Gastrocnemius medialis (tissue), 4 donors: ENCODE results near the gene EN2. TPM values are rescaled to one million over a fixed set of nuclear protein-coding genes. Genes with fewer than 3 reads are reported as not detected.
A peak's percentile ranks its signal among the peaks of the same experiment; 100 is the strongest.

Source experiments
- ATAC-seq, 2 donors: fragments of 150-250 bp; one replicate each; pipeline ENCODE4 v1.9.1; 2016
- DNase-seq, 2 donors: peaks; one replicate each; pipeline ENCODE4 v3.0.0-alpha.2; 2019
- H3K27ac ChIP-seq, 4 donors: fragments of 200-600 bp; sonication (generic); 1 replicate in 1 of 4; 2 replicates in 3 of 4; pipeline ENCODE4 v1.5.1; 2016 to 2018; ENCODE audit warnings: mild to moderate bottlenecking in 2 of 4, moderate library complexity in 1 of 4
- H3K27me3 ChIP-seq, 3 donors: fragments of 200-600 bp; sonication (generic) in 2 of 3; 1 replicate in 1 of 3; 2 replicates in 2 of 3; pipeline versions ENCODE4 v1.5.1 to v1.6.0; 2016 to 2019; ENCODE audit warnings: mild to moderate bottlenecking in 1 of 3, moderate library complexity in 1 of 3
- H3K36me3 ChIP-seq, 2 donors: fragments of 200-600 bp; sonication (generic) in 1 of 2; one replicate each; pipeline ENCODE4 v1.5.1; 2017 to 2018
- H3K4me1 ChIP-seq, 2 donors: fragments of 200-600 bp; sonication (generic) in 1 of 2; one replicate each; pipeline ENCODE4 v1.5.1; 2016 to 2017; ENCODE audit warnings: mild to moderate bottlenecking in 2 of 2
- H3K4me3 ChIP-seq, 4 donors: fragments of 200-600 bp; sonication (generic) in 3 of 4; 1 replicate in 1 of 4; 2 replicates in 3 of 4; pipeline ENCODE4 v1.5.1; 2016 to 2019; ENCODE audit warnings: mild to moderate bottlenecking in 2 of 4
- H3K9me3 ChIP-seq, 3 donors: fragments of 200-600 bp; sonication (generic) in 2 of 3; 1 replicate in 1 of 3; 2 replicates in 2 of 3; pipeline ENCODE4 v1.5.1; 2016 to 2019
- POLR2A ChIP-seq, 2 donors: fragments of 450-650 bp; IDR thresholded peaks; one replicate each; pipeline ENCODE4 v1.6.1; 2017; ENCODE audit warnings: antibody characterized with exemption in 2 of 2, mild to moderate bottlenecking in 2 of 2, moderate library complexity in 2 of 2
- in situ Hi-C, 4 donors: fragments of 200-750 bp; cut with MboI; loops; one replicate each; pipeline versions ENCODE4 v1.15.0 to v1.8.0; 2017; ENCODE audit warnings: low sequenced_read_pairs in 4 of 4
- intact Hi-C: fragments of 100-400 bp; cut with DNase I; formaldehyde crosslinking; loops from one replicate; pipeline ENCODE4 v1.15.1; 2023; ENCODE audit warnings: low total_unique reads
- total RNA-seq, 4 donors: library from RNA; depleted of rRNA; stranded (reverse); fragments of >200 nt; gene quantifications; one replicate each; pipeline versions ENCODE4 v1.1.0 to v1.2.3, GENCODE V29; 2016
- TF ChIP-seq, protein P1 (sequence below), 5 experiments: fragments of 450-650 bp in 3 of 5; fragments of 200-600 bp in 2 of 5; sonication (generic) in 2 of 5; IDR thresholded peaks in 4 of 5; conservative IDR thresholded peaks in 1 of 5; 1 replicate in 4 of 5; 2 replicates in 1 of 5; pipeline ENCODE4 v1.5.1; 2016 to 2019; ENCODE audit warnings: antibody characterized with exemption in 5 of 5, mild to moderate bottlenecking in 3 of 5, moderate library complexity in 3 of 5

The EN2 gene
- total RNA-seq, 4 donors from 2014 or later, result 0.31 to 1.2 (median 0.65) TPM

DNA sequence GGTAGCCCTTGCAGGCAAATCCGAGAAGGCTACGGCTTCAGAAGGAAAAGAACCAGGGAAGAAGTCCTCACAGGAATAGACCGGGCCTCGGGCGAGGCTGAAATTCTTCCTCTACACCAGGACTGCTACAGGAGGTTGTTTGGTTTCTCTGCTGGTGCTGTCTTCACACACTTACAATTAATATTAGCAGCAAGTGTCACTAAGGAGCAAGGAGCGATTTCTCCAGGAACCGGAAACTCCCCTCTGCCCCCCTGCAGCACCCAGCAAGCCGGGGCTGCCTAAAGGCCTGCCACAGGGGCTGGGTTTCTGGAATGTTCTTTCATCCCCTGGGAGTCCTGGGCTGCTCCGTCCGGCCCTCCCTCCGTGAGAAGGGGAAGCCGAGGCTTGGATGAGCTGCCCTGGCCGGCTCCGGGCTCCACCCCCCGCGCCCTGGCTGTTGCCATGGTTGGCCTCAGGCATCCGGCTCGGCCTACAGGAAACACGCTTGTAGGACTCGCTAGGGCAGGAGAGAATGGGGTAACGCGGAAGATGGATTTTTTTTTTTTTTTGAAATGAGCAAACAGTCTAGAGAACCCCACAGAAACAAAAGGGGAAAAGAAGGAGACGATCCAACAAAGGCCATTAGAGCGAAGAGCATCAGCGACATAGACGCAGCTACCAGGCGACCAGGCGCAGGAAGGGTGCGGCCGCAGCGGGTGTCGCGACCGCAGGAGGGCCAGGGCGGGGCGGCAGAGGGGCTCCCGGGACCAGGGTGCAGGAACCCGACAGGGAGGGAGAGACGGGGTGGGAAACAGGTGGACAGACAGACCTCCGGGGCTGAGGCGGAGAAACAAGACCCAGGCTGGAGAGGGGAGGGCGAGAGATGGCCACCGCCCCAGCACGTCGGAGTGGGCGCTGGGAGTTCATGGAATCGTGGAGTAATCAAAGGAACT, 33.0 kb downstream of the EN2 start:
- H3K27ac ChIP-seq, result no peak overlapping the region

DNA sequence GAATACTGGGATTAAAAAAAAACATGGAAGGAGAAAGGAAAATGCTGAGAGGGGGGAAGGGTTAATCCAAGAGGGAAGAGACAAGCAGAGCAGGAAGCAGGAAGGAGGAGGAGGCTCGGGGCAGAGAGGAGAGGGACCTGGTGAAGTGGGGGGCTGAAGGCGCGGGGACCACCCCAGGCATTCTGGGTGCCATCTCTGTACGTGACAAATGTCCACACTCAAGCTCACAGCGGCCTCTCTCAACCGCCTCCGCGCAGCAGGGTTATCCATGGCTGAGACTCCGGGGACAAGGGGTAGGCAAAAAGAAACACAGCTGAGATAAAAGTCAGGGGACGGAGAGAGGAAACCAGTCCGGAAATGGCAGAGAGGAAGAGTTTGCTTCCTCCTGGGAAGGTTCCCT, 33.9 kb downstream of the EN2 start:
- H3K36me3 ChIP-seq, result no peaks in the 10 kb centered on the region
- H3K4me3 ChIP-seq, result no peak overlapping the region
- in situ Hi-C loops, result no loop called here
- intact Hi-C loops, result no loop called here
- TF ChIP-seq, protein P1, sequence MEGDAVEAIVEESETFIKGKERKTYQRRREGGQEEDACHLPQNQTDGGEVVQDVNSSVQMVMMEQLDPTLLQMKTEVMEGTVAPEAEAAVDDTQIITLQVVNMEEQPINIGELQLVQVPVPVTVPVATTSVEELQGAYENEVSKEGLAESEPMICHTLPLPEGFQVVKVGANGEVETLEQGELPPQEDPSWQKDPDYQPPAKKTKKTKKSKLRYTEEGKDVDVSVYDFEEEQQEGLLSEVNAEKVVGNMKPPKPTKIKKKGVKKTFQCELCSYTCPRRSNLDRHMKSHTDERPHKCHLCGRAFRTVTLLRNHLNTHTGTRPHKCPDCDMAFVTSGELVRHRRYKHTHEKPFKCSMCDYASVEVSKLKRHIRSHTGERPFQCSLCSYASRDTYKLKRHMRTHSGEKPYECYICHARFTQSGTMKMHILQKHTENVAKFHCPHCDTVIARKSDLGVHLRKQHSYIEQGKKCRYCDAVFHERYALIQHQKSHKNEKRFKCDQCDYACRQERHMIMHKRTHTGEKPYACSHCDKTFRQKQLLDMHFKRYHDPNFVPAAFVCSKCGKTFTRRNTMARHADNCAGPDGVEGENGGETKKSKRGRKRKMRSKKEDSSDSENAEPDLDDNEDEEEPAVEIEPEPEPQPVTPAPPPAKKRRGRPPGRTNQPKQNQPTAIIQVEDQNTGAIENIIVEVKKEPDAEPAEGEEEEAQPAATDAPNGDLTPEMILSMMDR (IDR thresholded peaks at IDR 0.05 in 4 of 5, conservative IDR thresholded peaks at IDR 0.05 in 1 of 5), result no peak
- TF ChIP-seq POLR2A (IDR thresholded peaks at IDR 0.05), result no peak
- H3K4me1 ChIP-seq, result no peaks in the 10 kb centered on the region
- peaks cover 7 to 16% (median 14%) of the 10 kb centered on the region in 3 donors for H3K27me3 ChIP-seq
- ATAC-seq, result no peak
- DNase-seq, result no peak
- no peaks in the 10 kb centered on the region for H3K9me3 ChIP-seq
- no peak overlapping the region for H3K27ac ChIP-seq

More for the DNA sequence above, 33.0 kb downstream of the EN2 start:
- H3K4me3 ChIP-seq, result peak overlapping the region; percentile 22 to 47 (median 44)
- ATAC-seq (no peak), DNase-seq (no peak)
- no peaks in the 10 kb centered on the region for H3K9me3 ChIP-seq
- TF ChIP-seq, protein P1 (IDR thresholded peaks at IDR 0.05 in 4 of 5, conservative IDR thresholded peaks at IDR 0.05 in 1 of 5), result no peak
- no peak for TF ChIP-seq POLR2A (IDR thresholded peaks at IDR 0.05)
- H3K4me1 ChIP-seq, result no peaks in the 10 kb centered on the region
- peaks cover 7 to 23% (median 16%) of the 10 kb centered on the region in 3 donors for H3K27me3 ChIP-seq
- intact Hi-C loops (no loop called here), in situ Hi-C loops (no loop called here)
- H3K36me3 ChIP-seq, result no peaks in the 10 kb centered on the region

DNA sequence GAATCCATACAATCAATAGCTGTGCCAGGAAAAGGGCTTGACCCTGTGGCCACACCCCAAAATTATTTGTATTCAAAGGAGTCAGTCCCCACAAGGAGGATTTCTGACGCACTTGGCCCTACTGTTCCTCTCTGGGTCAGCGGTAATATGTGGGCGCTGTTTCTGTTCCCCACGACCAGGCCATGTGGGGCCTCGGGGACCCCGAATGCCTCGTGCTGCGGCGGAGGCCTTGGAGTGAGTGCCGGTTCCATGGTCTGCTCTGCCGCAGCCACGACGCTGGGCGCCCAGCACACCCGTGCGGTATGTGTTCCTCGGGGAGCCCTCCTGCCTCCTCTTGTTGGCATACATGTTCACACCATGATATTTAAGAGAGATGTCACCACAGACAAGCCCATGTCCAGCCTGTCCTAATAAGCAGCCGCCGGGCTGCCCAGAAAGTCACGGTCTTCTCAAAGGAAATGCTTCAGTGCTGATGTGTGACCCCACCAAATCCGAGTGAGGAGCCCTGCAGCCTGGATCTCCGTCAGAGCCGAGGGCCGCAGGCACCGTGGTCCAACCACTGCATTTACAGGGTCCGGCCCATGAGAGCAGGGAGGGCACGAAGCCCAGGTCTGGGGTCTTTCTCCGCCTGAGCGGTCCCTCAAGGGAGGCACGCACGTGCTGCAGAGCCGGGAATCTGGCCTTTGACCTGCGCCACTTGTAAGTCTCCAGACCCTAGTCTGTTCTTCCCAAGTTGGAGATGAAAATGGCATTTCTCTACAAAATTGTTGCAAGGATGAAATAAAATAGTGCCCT, 36.0 kb downstream of the EN2 start:
- H3K4me3 ChIP-seq, result no peak overlapping the region
- no peak for DNase-seq
- intact Hi-C loops, result no loop called here
- no peaks in the 10 kb centered on the region for H3K4me1 ChIP-seq
- H3K27me3 ChIP-seq, result peaks cover 5 to 14% (median 13%) of the 10 kb centered on the region in 3 donors
- H3K9me3 ChIP-seq, result no peaks in the 10 kb centered on the region
- H3K36me3 ChIP-seq, result no peaks in the 10 kb centered on the region
- in situ Hi-C loops, result no loop called here
- no peak overlapping the region for H3K27ac ChIP-seq
- no peak for TF ChIP-seq POLR2A (IDR thresholded peaks at IDR 0.05)
- TF ChIP-seq, protein P1 (IDR thresholded peaks at IDR 0.05 in 4 of 5, conservative IDR thresholded peaks at IDR 0.05 in 1 of 5), result no peak
- no peak for ATAC-seq

DNA sequence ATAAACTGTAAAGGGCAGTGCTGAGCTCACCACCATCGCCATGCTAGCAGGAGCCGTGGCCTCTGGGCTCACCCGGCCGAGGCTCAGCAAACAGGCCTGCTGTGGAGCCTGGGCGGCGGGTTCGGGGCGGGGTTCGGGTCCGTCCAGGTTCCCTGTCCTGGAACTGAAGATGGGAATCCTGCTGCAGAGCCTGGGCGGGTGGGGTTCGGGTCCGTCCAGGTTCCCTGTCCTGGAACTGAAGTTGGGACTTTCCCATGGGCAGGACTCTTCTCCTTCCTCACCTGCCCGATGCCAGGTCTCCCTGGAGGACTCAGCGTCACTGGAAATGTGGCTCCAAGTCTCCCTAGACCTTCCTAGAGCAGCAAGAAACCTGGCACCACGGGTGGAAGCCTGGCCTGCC, 36.6 kb downstream of the EN2 start:
- Histone ChIP-seq H3K27me3 (peaks cover 0 to 13% (median 9%) of the 10 kb centered on the region in 3 donors), H3K4me1 (no peaks in the 10 kb centered on the region), H3K9me3 (no peaks in the 10 kb centered on the region), H3K4me3 (no peak overlapping the region), H3K36me3 (no peaks in the 10 kb centered on the region), H3K27ac (no peak overlapping the region)
- no peak for ATAC-seq
- no peak for DNase-seq
- in situ Hi-C loops, result no loop called here
- intact Hi-C loops, result no loop called here
- TF ChIP-seq, protein P1 (IDR thresholded peaks at IDR 0.05 in 4 of 5, conservative IDR thresholded peaks at IDR 0.05 in 1 of 5), result no peak
- TF ChIP-seq POLR2A (IDR thresholded peaks at IDR 0.05), result no peak
